Nephron (organoid): ENCODE results near the gene MKNK2.
A peak's percentile ranks its signal among the peaks of the same experiment; 100 is the strongest.

Source experiments
- H3K27ac Mint-ChIP-seq, 3 experiments: 2 replicates each; pipeline ENCODE4 v1.8.0; 2020; ENCODE audit warnings: mixed read lengths in 3 of 3, mild to moderate bottlenecking in 2 of 3, moderate library complexity in 1 of 3
- H3K27me3 Mint-ChIP-seq: 2 replicates; pipeline ENCODE4 v1.8.0; 2021; ENCODE audit warnings: low read depth, mild to moderate bottlenecking, moderate library complexity, mixed read lengths
- H3K36me3 Mint-ChIP-seq: 2 replicates; pipeline ENCODE4 v1.8.0; 2020; ENCODE audit warnings: low read depth, mixed read lengths
- H3K4me1 Mint-ChIP-seq: 2 replicates; pipeline ENCODE4 v1.8.0; 2020; ENCODE audit warnings: mixed read lengths
- H3K4me3 Mint-ChIP-seq, 3 experiments: 2 replicates each; pipeline ENCODE4 v1.8.0; 2020; ENCODE audit warnings: mild to moderate bottlenecking in 3 of 3, mixed read lengths in 3 of 3, moderate library complexity in 2 of 3
- H3K9me3 Mint-ChIP-seq: 2 replicates; pipeline ENCODE4 v1.8.0; 2020; ENCODE audit warnings: mixed read lengths
- CTCF ChIP-seq, 3 experiments: fragments of 200-600 bp; sonication (generic); IDR thresholded peaks; one replicate each; pipeline ENCODE4 v1.5.0; 2021; ENCODE audit warnings: antibody characterized with exemption in 3 of 3; ENCODE audit not compliant: unreplicated experiment in 3 of 3

The MKNK2 gene

GRCh38 chr19:2050991-2051772, at the start of gene MKNK2:
MKNK2 (minus strand) TSS chr19:2051244; CDS start chr19:2050851, 393 bp downstream.
- H3K27me3 Mint-ChIP-seq, result no peaks in the 10 kb centered on the region
- no peaks in the 10 kb centered on the region for H3K9me3 Mint-ChIP-seq
- H3K4me1 Mint-ChIP-seq, result peaks cover 10% of the 10 kb centered on the region
- peak in 2 of 3 experiments; percentile 20 to 55 for TF ChIP-seq CTCF (IDR thresholded peaks at IDR 0.05; ENCODE audit: unreplicated experiment in 3 of 3)
- H3K27ac Mint-ChIP-seq, result peak within 1 kb of the TSS; percentile 86 to 95 (median 88)
- H3K36me3 Mint-ChIP-seq, result no peaks in the 10 kb centered on the region
- peak within 1 kb of the TSS; percentile 87 to 96 (median 93) for H3K4me3 Mint-ChIP-seq

- H3K27me3 Mint-ChIP-seq, result no peaks in the 10 kb centered on the region
- TF ChIP-seq CTCF (IDR thresholded peaks at IDR 0.05; ENCODE audit: unreplicated experiment in 3 of 3), result no peak
- no peak overlapping the region for H3K4me3 Mint-ChIP-seq
- peaks cover 4% of the 10 kb centered on the region for H3K4me1 Mint-ChIP-seq
- H3K36me3 Mint-ChIP-seq, result peaks cover 37% of the 10 kb centered on the region
- no peaks in the 10 kb centered on the region for H3K9me3 Mint-ChIP-seq
- no peak overlapping the region for H3K27ac Mint-ChIP-seq
Observed at GRCh38 chr19:2100719-2101061, 49.6 kb upstream of the MKNK2 start.

- H3K4me3 Mint-ChIP-seq, result no peak overlapping the region
- no peaks in the 10 kb centered on the region for H3K9me3 Mint-ChIP-seq
- no peak for TF ChIP-seq CTCF (IDR thresholded peaks at IDR 0.05; ENCODE audit: unreplicated experiment in 3 of 3)
- H3K4me1 Mint-ChIP-seq, result peaks cover 4% of the 10 kb centered on the region
- no peaks in the 10 kb centered on the region for H3K27me3 Mint-ChIP-seq
- no peak overlapping the region for H3K27ac Mint-ChIP-seq
- peaks cover 31% of the 10 kb centered on the region for H3K36me3 Mint-ChIP-seq
Observed at GRCh38 chr19:2099937-2100718, 49.1 kb upstream of the MKNK2 start.

- peaks cover 26% of the 10 kb centered on the region for H3K36me3 Mint-ChIP-seq
- peaks cover 11% of the 10 kb centered on the region for H3K4me1 Mint-ChIP-seq
- H3K27me3 Mint-ChIP-seq, result no peaks in the 10 kb centered on the region
- H3K9me3 Mint-ChIP-seq, result no peaks in the 10 kb centered on the region
- no peak overlapping the region for H3K4me3 Mint-ChIP-seq
- TF ChIP-seq CTCF (IDR thresholded peaks at IDR 0.05; ENCODE audit: unreplicated experiment in 3 of 3), result no peak
- H3K27ac Mint-ChIP-seq, result no peak overlapping the region
Observed at GRCh38 chr19:2099054-2099501, 48.0 kb upstream of the MKNK2 start.

- TF ChIP-seq CTCF (IDR thresholded peaks at IDR 0.05; ENCODE audit: unreplicated experiment in 3 of 3), result no peak
- H3K27ac Mint-ChIP-seq, result no peak overlapping the region
- no peaks in the 10 kb centered on the region for H3K27me3 Mint-ChIP-seq
- no peak overlapping the region for H3K4me3 Mint-ChIP-seq
- H3K4me1 Mint-ChIP-seq, result peaks cover 12% of the 10 kb centered on the region
- H3K9me3 Mint-ChIP-seq, result no peaks in the 10 kb centered on the region
- peaks cover 14% of the 10 kb centered on the region for H3K36me3 Mint-ChIP-seq
Observed at GRCh38 chr19:2097886-2098327, 46.9 kb upstream of the MKNK2 start.
